HepG2 (cell line): ENCODE results near the gene KANSL3. TPM values are rescaled to one million over a fixed set of nuclear protein-coding genes. Genes with fewer than 3 reads are reported as not detected.

ENCODE experiments used
- ARID2 ChIP-seq: sonication (generic); formaldehyde crosslinking; IDR thresholded peaks from 2 replicates; pipeline ENCODE4 v1.8.1; 2022; ENCODE audit warnings: mild to moderate bottlenecking, missing genetic modification reagents, borderline replicate concordance
- BRCA1 ChIP-seq: sonication (generic); formaldehyde crosslinking; IDR thresholded peaks from 2 replicates; pipeline ENCODE4 v1.4.0; 2020; ENCODE audit warnings: missing genetic modification reagents
- DNMT1 ChIP-seq: sonication (generic); formaldehyde crosslinking; IDR thresholded peaks from 2 replicates; pipeline ENCODE4 v1.5.1; 2020; ENCODE audit warnings: mild to moderate bottlenecking, missing genetic modification reagents
- HOXA5 ChIP-seq: sonication (generic); formaldehyde crosslinking; IDR thresholded peaks from 2 replicates; pipeline ENCODE4 v1.4.0; 2020; ENCODE audit warnings: missing genetic modification reagents
- JUN ChIP-seq: sonication (generic); formaldehyde crosslinking; IDR thresholded peaks from 2 replicates; pipeline ENCODE4 v1.4.0; 2020; ENCODE audit warnings: mild to moderate bottlenecking, missing genetic modification reagents
- KDM1A ChIP-seq: IDR thresholded peaks from 2 replicates; pipeline ENCODE4 v1.6.1; 2016; ENCODE audit warnings: missing compliant biosample characterization
- MAF1 ChIP-seq: sonication (generic); formaldehyde crosslinking; IDR thresholded peaks from 2 replicates; pipeline ENCODE4 v1.5.0; 2020; ENCODE audit warnings: missing genetic modification reagents, borderline replicate concordance
- MTF1 ChIP-seq: sonication (generic); formaldehyde crosslinking; IDR thresholded peaks from 2 replicates; pipeline ENCODE4 v1.5.0; 2020; ENCODE audit warnings: missing genetic modification reagents
- RCOR2 ChIP-seq: IDR thresholded peaks from 2 replicates; pipeline ENCODE4 v1.6.1; 2016; ENCODE audit warnings: missing biosample characterization, missing genetic modification reagents
- RORA ChIP-seq: sonication (generic); formaldehyde crosslinking; IDR thresholded peaks from 2 replicates; pipeline ENCODE4 v1.5.0; 2020; ENCODE audit warnings: mild to moderate bottlenecking, missing genetic modification reagents, moderate library complexity
- SIN3B ChIP-seq: fragments of 150-350 bp; IDR thresholded peaks from 2 replicates; pipeline ENCODE4 v1.6.1; 2014; ENCODE audit warnings: low read length
- TEAD3 ChIP-seq: optimal IDR thresholded peaks from 2 replicates; pipeline ENCODE3; 2016; ENCODE audit warnings: borderline replicate concordance
- TFDP1 ChIP-seq: IDR thresholded peaks from 2 replicates; pipeline ENCODE4 v1.6.1; 2016; ENCODE audit warnings: missing compliant biosample characterization, missing genetic modification reagents, borderline replicate concordance
- TIGD3 ChIP-seq: sonication (generic); formaldehyde crosslinking; IDR thresholded peaks from 2 replicates; pipeline ENCODE4 v1.5.1; 2020; ENCODE audit warnings: mild to moderate bottlenecking, missing genetic modification reagents, borderline replicate concordance
- ZBTB49 ChIP-seq: sonication (generic); formaldehyde crosslinking; IDR thresholded peaks from 2 replicates; pipeline ENCODE4 v1.4.0; 2020; ENCODE audit warnings: missing genetic modification reagents, borderline replicate concordance
- ZFY ChIP-seq: sonication (generic); formaldehyde crosslinking; IDR thresholded peaks from 2 replicates; pipeline ENCODE4 v1.4.0; 2020; ENCODE audit warnings: missing genetic modification reagents
- ZNF101 ChIP-seq: sonication (generic); formaldehyde crosslinking; IDR thresholded peaks from 2 replicates; pipeline ENCODE4 v1.4.0; 2020; ENCODE audit warnings: mild to moderate bottlenecking, low read depth, missing genetic modification reagents, borderline replicate concordance
- ZNF256 ChIP-seq: sonication (generic); formaldehyde crosslinking; conservative IDR thresholded peaks from 2 replicates; pipeline ENCODE4 v1.4.0; 2020; ENCODE audit warnings: missing genetic modification reagents
- ZNF724P ChIP-seq: sonication (generic); formaldehyde crosslinking; IDR thresholded peaks from 2 replicates; pipeline ENCODE4 v1.8.0; 2022; ENCODE audit warnings: missing genetic modification reagents, borderline replicate concordance
- polyA plus RNA-seq, 8 experiments: library from polyadenylated mRNA; depleted of rRNA in 3 of 8; stranded (reverse) in 7 of 8; unstranded in 1 of 8; fragments of >200 nt; fragmentation: Illumina TruSeq in 4 of 8; extraction: Trizol in 4 of 8; gene quantifications; 2 replicates each; pipeline versions ENCODE4 v1.2.1 to v1.2.3, GENCODE V29; 2011 to 2016; ENCODE audit warnings: low read depth in 4 of 8, missing spikeins in 1 of 8, mixed read lengths in 1 of 8; ENCODE audit not compliant: insufficient read depth in 1 of 8
- total RNA-seq, 5 experiments: library from RNA; depleted of rRNA; stranded (reverse); fragments of >200 nt; fragmentation: Illumina TruSeq; extraction: Trizol; gene quantifications; 2 replicates each; pipeline ENCODE4 v1.2.3, GENCODE V29; 2016; ENCODE audit warnings: low read depth in 1 of 5

Gene KANSL3
- total and polyA plus RNA-seq, 2 of the 13 experiments (the other 11 are each of a cell fraction or from before 2014, with no cell fraction given): 20.8 to 37.3 TPM

GRCh38 chr2:96554293-96555145 is 83.6 kb downstream of the KANSL3 start (continued):
- TF ChIP-seq ZBTB49 (CRISPR knock-in tag) (no peak), DNMT1 (CRISPR knock-in tag) (no peak; the same call in 1 of the 2 replicates), ZNF724P (CRISPR knock-in tag) (peak; percentile 56; the same call in 1 of the 2 replicates), RCOR2 (CRISPR knock-in tag) (no peak), MAF1 (CRISPR knock-in tag) (no peak), BRCA1 (CRISPR knock-in tag) (no peak), TIGD3 (peak; percentile 50; the same call in 1 of the 2 replicates), ARID2 (CRISPR knock-in tag) (no peak), ZNF256 (CRISPR knock-in tag) (no peak), HOXA5 (no peak), TFDP1 (CRISPR knock-in tag) (no peak), SIN3B (no peak), JUN (CRISPR knock-in tag) (no peak), ZNF101 (CRISPR knock-in tag) (no peak), TEAD3 (CRISPR knock-in tag) (peak; percentile 76), ZFY (peak; percentile 63; the same call in 1 of the 2 replicates), RORA (CRISPR knock-in tag) (no peak), KDM1A (CRISPR knock-in tag) (no peak), MTF1 (CRISPR knock-in tag) (no peak)
